ENCODE results near the gene PITPNB.

The PITPNB gene

DNA sequence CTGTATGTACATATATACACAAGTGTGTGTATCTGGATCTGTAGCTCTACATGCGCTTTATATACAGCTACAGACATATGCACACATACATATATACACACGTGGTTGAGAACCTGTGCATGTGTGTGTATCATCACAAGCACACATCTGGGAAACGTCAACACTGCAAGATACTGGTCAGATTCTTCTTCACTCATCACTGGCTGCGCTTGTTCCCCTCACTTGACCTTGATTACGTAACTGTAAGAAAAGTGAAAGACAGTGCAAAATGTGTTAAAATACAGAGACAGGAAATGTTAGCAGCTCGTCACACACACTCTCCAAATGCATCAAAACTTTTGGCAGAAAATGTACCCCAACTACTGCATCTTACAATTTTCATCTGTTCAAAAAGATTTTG lies 65.6 kb downstream of the PITPNB start:
- DNase-seq = no peak

DNA sequence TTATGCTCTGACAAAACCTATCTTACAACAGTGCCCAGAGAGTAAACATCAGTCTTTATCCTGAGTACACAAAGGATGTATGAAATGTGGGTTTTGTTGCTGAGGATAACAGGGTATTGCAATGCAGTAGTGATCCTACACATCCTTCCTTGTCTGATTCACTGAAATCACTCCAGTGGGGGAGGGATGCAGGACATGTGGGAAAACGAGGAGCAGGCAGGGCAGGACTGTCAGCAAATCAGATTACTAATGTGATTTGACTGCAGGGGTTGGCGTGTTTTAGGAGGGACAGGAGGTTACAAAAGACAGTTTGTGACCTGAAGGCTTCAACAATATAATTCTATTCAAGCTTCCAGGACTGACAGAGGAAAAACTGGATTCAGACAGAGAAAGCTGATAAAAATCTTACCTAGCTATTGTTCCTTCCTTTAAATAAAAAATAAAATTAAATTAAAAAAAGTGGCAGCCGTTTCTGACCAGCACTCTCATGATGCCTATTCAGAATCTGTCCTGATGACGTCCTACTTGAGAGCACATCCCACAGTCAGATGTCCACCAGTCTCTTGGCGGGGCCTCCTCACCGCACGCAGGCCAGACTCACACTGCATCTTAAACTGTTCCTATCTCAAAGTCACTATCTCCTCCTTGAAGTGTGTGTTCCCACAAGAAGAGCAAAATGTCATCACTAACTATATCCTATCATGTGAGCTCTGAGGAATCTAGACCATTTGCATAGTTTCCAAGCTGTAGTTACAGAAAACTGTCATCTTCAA lies 66.9 kb downstream of the PITPNB start:
- no peak for DNase-seq

DNA sequence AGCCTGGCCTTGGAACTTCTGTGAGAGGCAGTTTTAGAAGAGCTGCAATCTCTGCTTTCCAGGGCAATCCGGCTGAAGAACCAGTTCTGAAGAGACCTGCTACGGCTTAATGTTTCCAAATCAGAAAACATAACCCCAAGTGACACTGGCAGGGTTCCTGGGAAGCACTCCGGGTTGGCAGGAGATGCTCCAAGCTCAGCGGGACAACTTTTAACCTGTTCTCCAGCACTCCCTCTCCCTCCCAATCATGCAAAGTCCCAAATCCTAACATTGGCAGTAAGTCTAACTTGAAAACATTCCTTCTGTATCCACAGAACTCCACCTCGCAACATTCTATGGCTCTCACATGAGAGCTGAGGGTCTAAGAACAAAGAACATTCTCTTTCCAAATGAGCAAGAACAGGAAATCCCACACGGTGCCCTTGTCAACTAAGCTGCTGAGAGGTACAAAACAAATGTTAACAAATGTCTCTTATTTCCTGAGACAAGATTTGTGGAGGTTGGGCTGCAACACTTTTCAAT lies 69.0 kb downstream of the PITPNB start:
- DNase-seq = no peak

DNA sequence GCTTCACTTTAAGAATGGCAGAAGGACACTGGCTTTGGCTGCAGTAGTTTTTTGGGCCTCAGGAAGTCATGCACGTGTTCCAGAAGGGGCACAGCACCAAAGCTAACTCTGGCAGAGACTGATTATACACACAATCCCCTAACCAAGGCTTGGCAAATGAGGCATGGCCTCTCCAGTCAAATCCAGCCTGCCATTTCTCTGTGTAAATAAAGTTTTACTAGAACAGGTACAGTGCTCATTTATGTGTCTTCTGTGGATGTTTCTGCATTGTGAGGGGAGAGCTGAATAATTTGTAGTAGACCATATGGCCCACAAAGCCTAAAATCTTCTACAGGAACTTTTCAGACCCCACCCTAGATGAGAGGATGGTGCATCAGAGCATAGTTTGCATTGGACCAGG lies 71.1 kb downstream of the PITPNB start:
- DNase-seq = no peak

DNA sequence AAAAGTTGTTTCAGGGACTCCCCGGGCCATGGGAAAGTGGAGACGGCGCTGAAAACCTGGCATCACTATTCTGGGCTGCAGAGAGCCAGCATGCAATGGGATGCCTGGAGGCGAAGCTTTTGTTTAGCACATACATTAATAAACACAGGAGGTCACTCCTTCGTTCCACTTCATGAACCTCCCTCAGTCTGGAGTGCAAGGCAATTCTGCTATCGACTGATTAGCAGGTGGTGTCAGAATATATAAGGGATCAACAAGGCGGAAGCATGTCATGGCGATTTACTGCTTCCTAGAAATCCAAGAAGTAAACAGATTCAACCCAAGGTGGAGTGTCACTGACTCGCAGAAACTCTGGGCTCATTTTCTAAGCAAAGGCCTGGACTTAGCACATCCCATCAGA lies 72.1 kb downstream of the PITPNB start:
- DNase-seq = no peak

DNA sequence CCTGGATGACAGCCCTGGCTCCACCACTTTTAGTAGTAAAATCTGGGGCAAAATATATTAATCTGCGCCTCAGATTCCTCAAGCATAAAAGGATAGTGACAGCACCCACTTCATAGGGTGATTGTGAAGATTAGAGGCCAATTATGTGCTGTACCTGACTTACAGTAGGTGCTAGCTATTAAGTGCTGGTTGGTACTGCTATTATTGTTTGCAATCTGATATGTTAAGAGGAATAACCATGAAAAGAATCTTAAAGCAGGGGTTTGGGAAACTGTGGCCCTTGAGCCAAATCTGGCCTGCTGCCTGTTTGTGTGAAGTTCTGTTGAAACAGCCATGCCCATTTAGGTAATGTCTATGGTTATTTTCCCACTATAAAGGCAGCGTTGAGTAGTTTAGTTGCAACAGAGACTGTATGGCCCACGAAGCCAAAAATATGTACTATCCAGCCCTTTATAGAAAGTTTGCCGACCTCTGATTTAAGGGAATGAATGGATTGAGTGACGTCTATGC lies 72.8 kb downstream of the PITPNB start:
- DNase-seq = no peak

DNA sequence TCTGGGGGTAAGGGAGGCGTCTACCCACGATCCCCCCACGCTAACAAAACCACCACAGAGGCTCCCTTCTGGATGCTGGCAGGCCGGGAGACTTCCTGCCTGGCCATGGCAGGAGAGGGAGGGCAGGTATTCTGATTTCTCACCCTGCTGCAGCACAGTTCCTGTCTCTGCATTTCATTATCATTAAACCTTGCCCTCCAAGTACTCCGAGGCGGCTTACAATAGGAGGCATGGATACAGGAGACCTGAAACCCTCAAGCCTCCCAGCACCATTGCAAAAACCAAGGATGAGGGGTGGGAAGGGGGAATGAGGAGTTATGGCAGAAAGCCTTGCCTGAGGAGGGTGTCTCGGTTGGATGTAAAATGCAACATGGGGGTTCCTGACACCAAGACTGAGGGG lies 73.4 kb downstream of the PITPNB start:
- DNase-seq = no peak

DNA sequence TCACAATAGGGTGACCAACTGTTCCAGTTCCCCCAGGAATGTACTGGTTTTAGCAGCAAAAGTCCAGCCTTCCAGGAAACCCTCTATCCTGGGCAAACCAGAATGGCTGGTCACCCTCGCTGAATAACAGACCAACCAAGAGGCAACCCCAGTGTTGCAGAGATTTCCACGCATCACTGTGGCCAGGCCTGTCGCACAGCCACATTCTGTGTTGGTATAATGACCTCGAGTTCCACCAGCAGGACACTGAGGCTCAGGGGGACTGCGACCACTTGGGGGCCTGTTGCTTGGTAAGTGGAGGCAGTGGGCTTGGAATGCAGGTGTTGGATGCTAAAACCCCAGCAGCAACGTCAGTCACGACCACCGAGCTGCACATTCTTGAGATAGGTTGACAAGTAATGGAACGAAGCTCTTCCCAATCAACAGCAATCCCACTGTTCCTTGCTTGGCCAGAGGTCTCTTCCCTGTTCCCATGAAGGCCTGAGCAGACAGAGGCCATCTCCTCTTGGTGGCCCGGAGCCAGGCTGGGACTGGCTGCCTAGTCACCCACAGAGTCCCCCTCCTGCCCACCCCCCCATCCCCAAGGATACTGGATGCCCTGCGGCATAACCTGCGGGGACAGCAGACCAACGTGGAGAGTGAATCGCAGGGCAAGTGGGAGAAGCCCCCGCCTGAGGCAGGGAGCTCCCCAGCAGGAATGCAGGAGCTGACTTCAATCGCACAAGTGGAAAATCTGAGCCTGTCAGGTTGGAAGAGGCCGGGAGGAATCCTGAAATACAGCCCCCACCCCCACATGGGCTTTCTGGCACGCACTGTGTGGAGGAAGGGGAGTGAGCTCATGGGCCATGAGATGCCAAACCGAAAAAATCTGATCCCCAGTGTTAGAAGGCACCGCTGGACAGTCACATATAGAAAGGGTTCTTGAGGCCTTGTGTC lies 74.1 kb downstream of the PITPNB start:
- DNase-seq = no peak

DNA sequence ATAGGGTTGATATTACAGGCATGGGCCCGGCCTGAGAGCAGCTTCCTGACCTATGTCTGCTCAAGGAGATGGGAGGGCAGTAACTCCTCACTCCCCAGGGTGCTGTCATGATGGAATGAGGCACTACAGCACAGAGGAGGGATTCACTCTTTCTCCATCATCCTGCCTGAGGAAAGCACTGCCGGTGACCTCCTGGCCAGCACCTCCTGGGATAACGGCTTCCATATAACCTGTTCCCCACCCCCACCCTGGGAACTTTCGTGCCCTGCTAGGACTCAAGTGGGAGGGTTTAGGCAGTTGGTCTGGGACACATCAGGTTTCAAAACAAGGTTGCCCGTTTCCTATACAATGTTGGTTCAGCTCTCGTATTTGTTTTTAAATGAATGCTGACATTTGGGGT lies 74.8 kb downstream of the PITPNB start:
- no peak for DNase-seq

DNA sequence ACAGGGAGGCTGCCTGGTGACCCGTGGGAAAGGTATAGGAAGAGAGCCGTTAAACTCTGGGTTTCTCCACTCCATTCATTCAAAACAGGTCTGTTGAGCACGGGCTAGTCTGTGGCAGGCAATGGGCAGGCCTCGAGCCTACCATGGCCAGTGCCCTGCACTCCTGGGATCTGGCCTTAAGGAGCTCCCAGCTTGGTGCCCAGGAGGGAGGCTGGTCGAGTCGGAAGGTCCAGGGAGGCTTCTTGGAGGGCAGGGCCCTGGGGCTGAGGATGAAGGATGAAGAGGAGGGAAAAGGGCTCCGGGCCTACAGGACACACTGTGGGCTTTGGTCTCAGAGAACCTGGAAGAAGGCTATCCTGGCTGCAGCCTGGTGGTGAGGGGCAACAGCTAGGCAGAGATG lies 75.6 kb downstream of the PITPNB start:
- DNase-seq = no peak

DNA sequence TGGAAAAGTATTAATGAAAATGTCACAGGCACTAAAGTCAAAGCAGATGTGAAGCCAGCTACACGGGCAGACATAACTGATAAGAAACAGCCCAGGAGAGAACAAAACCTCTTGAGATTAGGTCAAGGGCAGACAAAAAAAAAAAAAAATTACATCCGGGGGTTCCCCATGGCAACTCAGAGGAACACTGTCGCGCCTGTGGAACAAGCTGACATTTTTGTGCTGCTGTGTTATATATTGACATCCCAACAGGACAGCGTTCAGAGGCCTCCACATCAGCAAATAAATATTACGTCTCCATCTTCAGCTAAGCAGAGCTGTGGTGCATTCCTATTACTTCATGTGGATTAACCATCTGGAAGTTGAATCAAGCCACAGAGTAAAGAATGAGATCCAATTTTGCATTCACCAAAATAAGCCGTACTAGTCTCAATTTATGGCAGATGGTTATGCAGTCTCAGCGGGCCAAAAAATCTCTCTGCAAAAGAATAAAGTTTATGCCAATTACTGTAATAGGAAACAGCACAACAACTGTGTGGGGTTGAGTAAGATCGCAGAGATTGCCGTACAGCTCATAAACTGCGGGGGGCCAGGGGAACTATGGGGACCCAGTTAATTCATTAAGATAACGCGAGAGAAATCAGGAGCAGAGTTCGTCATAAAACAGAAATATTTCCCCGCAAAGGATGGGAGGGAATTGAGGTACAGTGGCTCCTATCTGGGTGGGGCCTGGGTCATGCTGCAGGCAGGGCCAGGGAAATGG lies 76.2 kb downstream of the PITPNB start:
- no peak for DNase-seq

DNA sequence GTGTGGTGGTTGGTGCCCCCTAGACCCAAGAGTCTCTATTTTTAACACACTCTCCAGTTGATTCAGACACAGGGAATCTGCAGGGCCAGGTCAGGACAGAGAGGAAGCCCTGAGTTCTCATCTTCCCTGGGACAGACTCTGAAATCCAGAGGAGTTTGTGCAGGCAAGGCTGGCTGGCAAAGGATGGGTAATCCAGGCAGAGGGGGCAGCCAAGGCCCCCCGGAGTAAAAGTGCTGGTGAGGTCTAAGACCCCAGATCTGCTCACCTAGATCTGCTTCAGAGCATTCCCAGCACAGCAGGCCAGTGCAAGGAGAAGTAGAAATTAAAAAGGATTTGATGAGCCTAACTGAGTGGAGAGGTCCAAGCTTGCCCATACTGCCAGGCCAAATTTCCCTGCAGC lies 76.9 kb downstream of the PITPNB start:
- no peak for DNase-seq

DNA sequence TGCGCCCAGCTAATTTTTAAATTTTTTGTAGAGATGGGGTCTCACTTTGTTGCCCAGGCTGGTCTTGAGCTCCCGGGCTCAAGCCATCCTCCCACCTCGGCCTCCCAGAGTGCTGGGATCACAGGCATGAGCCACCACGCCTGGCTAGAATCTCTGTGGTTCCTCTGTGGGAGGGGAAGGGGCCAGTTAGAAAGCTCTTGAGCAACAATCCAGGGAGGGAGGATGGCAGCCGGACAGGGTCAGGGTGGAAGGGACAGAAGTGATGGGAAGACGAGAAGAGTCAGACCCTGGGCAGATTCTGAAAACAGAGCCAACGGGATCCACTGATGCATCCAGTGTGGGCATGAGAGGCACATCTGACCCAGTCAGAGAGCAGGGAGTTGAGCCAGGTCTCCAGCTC lies 78.6 kb downstream of the PITPNB start:
- no peak for DNase-seq

DNA sequence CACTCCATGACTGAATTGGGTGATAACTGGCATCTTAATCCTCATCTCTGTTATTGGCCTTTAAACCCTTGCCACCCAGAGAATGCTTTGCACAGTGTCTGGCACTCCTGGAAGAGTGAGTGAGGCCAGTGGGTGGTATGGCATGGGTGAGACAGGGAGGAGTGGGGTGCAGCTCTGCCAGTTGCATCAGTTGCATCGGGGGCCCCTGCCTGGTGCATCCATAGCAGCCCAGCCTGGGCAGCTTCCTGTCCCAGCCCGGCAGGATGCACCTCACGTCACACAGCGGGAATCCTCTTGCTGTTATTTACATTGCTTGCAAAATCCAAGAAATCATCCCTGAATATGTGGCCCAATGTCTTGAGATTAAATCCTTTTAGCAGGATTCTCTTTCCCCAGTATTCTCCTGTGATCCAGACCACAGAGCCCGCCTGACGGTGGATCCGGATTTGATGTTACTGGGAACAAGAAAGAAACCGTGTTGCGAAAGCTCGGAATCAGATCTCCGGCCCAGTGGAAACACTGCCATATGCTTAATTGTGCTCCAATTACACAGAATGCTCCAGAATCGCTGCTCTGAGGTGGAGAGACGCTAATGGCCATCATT lies 79.9 kb downstream of the PITPNB start:
- no peak for DNase-seq

DNA sequence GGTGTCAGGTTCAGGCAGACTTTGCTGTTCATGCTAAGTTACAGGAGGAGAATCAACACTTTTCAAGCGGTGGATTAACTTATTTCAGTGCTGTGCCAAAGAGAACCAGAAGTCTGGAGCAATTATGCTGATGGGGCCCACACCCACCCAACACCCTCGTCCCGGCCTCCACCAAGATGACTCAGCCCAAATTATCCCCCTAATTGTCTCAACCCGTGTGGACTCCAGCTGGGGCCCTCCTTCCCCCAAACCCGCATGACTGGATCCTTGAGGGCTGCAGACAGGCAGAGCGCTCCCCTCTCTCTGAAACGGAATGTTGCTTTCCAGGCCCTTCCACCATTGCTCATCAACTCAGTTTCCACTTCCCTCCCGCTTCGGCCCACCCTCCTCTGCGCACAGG lies 82.9 kb downstream of the PITPNB start:
- DNase-seq = no peak

DNA sequence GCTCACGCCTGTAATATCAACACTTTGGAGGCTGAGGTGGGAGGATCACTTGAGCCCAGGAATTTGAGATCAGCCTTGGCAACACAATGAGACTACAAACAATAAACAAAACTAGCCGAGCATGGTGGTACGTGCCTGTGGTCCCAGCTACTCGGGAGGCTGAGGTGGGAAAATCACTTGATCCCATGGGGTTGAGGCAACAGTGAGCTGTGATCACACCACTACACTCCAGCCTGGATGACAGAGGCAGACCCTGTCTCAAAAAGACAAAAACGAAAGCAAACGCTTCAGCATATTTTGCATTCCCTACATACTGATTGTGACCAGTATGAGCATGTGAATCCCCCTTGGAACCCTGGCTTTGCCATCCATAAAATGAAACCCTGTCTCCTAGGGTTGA lies 83.6 kb downstream of the PITPNB start:
- no peak for DNase-seq

DNA sequence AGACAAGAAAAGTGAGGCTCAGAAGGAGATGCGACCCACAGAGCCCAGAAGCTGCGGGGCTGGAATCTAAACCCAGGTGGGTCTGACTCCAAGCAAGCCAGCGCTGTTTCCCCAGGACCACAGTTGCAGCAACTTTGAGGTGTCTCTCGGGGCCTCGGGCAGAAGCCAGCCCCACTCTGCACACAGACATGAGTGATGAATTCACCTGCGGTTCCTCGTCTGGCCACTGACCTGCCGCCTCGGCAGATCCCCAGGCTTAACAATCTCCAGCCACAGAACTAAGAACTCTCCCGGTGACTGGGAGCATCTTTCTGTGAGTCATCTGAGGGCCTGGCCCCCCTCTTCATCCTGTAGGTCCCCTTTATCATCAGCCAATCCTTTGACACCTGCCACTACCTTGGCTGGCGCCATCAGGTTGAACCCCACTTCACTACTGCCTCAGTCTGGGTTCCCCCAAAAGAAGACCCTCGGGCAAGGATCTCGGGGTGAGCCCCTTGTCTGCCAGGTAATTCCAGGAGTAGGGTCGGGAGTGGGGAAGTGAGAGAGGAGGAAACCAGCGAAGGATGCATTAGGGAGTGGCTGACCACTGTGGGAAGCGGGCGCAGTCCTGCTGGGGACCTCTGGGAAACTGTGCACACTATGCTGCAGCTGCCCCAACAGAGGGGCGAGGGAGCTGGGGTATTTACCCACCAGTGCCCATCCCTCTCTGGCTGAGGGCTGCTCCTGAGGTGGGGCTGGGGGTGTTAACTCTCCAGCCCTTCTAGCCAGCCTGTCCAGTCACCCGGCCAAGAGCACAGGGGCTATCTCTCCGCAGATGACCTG lies 84.5 kb downstream of the PITPNB start:
- DNase-seq = no peak

DNA sequence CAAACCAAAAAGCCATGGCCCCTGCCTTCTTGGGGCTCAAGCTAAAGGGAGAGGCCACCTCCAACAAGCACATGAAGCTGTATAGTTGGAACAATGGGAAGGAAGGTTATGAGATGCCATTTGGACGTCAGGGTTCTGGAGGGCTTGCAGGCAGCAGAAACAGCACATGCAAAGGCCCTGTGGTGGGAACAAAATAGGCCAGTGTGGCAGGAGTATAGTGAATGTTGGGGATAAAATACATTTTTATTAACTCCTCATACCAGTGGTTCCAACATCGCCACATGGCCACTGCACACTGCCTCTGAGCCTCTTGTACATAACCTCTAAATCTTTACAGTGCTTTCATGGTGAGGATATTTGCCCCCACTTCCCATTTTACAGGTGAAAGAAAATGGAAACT lies 85.3 kb downstream of the PITPNB start:
- no peak for DNase-seq

DNA sequence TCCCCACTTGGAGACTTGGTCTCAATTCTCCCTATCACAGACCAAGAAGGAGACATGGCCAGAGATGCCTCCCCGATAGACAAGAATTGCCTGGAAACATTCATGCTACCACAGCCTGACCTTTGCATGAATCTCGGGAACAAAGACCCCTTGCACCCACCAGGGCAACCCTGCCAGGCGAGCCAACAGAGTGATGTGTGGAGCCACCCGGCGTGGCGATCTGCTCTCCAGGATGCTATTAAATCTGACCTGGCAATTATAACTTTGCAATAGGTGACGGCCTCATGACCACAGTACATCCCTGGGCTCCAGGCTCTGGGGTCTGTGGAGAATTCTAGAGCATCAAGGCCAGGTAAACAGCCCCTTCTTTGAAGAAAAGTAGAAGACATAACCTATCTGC lies 86.5 kb downstream of the PITPNB start:
- no peak for DNase-seq

DNA sequence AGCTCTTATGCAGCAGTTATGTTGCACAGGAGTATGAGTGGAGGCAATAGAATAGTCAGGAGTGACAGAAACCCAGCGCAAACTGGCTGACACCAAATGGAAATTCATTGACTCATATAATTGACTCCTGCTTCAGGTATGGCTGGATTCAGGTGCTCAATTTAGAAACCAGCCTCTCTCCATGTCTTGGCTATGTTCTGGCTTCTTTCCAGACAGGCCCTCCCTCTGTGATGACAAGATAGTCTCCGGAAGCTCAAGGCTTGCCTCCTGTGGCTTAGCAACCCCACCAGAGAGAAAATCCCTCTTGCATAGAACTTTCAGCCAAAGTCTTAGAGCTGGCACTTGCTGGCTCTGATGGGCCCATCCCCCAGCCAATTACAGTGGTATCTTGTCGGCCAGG lies 89.4 kb downstream of the PITPNB start:
- DNase-seq = no peak
